OCI-LY7 (cell line): ENCODE results near the gene ENO2. TPM values are rescaled to one million over a fixed set of nuclear protein-coding genes. Genes with fewer than 3 reads are reported as not detected.

Experiments used
- BruUV-seq: library from RNA; stranded (reverse); fragments of 400-500 nt; replicated peaks from 2 replicates; lab custom pipeline; 2021; lab: Mats Ljungman, UMichigan
- CTCF ChIA-PET: fragments of 300-600 bp; sonication (Branson Sonifier 250); formaldehyde crosslinking; loops from one replicate; lab custom pipeline; 2022; ENCODE audit warnings: antibody characterized with exemption; ENCODE audit not compliant: unreplicated experiment; lab: Charles Lee
- POLR2A ChIA-PET: fragments of 300-600 bp; sonication (Branson Sonifier 250); formaldehyde crosslinking; loops from one replicate; lab custom pipeline; 2022; ENCODE audit warnings: antibody characterized with exemption; lab: Charles Lee
- DNase-seq: peaks from one replicate; pipeline ENCODE4 v3.0.0-alpha.2; 2015; ENCODE audit warnings: low spot score
- H2AFZ ChIP-seq: fragments of 200-600 bp; sonication (generic), shearing (Covaris generic); 2 replicates; pipeline ENCODE4 v1.6.1; 2014; ENCODE audit warnings: mild to moderate bottlenecking, antibody characterized with exemption, low read length, moderate library complexity
- H3K27ac ChIP-seq: fragments of 200-600 bp; sonication (generic); 2 replicates; pipeline ENCODE4 v1.5.1; 2014; ENCODE audit warnings: mixed run types, low read depth, mild to moderate bottlenecking, moderate library complexity, low read length, inconsistent platforms; ENCODE audit not compliant: poor library complexity, severe bottlenecking
- H3K36me3 ChIP-seq: fragments of 200-600 bp; sonication (generic); 2 replicates; pipeline ENCODE4 v1.6.1; 2014; ENCODE audit warnings: mild to moderate bottlenecking, antibody characterized with exemption, low read length, moderate library complexity, mixed read lengths; ENCODE audit not compliant: insufficient read depth
- H3K4me1 ChIP-seq: fragments of 200-600 bp; sonication (generic); 2 replicates; pipeline ENCODE4 v1.5.1; 2014; ENCODE audit warnings: mild to moderate bottlenecking, low read length; ENCODE audit not compliant: insufficient read depth, poor library complexity, severe bottlenecking
- H3K4me2 ChIP-seq: fragments of 200-600 bp; sonication (generic); 2 replicates; pipeline ENCODE4 v1.6.1; 2014; ENCODE audit warnings: mild to moderate bottlenecking, low read length
- H3K4me3 ChIP-seq: fragments of 200-600 bp; sonication (generic); 2 replicates; pipeline ENCODE4 v1.5.1; 2014; ENCODE audit warnings: mild to moderate bottlenecking, low read depth, low read length; ENCODE audit not compliant: poor library complexity, severe bottlenecking
- H3K79me2 ChIP-seq: fragments of 200-600 bp; sonication (generic); 2 replicates; pipeline ENCODE4 v1.6.1; 2016; ENCODE audit warnings: low read depth, mild to moderate bottlenecking, low read length, moderate library complexity, mixed read lengths; ENCODE audit not compliant: insufficient read depth
- H3K9me2 ChIP-seq: fragments of 200-600 bp; sonication (generic); 2 replicates; pipeline ENCODE4 v1.6.1; 2016; ENCODE audit warnings: mild to moderate bottlenecking, low read length, mixed read lengths; ENCODE audit not compliant: insufficient read depth
- H3K9me3 ChIP-seq: fragments of 200-600 bp; sonication (generic); 2 replicates; pipeline ENCODE4 v1.6.1; 2014; ENCODE audit warnings: mild to moderate bottlenecking, mixed run types, low read length, mixed read lengths
- H4K20me1 ChIP-seq: fragments of 200-600 bp; sonication (generic); 2 replicates; pipeline ENCODE4 v1.6.1; 2014; ENCODE audit warnings: mild to moderate bottlenecking, antibody characterized with exemption, low read length, moderate library complexity, mixed read lengths; ENCODE audit not compliant: insufficient read depth
- CTCF ChIP-seq: fragments of 200-600 bp; sonication (generic); conservative IDR thresholded peaks from 2 replicates; pipeline ENCODE4 v1.5.1; 2014; ENCODE audit warnings: mild to moderate bottlenecking, antibody characterized with exemption, low read length, moderate library complexity, mixed read lengths
- EZH2phosphoT487 ChIP-seq: fragments of 200-600 bp; sonication (generic); IDR thresholded peaks from 2 replicates; pipeline ENCODE4 v1.6.1; 2018; ENCODE audit warnings: low read depth, borderline replicate concordance, mild to moderate bottlenecking, mixed run types, antibody characterized with exemption, low read length, moderate library complexity, mixed read lengths
- intact Hi-C: fragments of 100-400 bp; cut with micrococcal nuclease; formaldehyde crosslinking; loops from one replicate; pipeline ENCODE4 v1.10.0; 2022; ENCODE audit not compliant: unreplicated experiment
- total RNA-seq, 2 experiments: library from RNA; depleted of rRNA in 1 of 2; stranded (reverse); fragments of >200 nt in 1 of 2; shearing (Covaris generic) in 1 of 2; gene quantifications; 2 replicates each; pipeline ENCODE4 v1.2.3, GENCODE V29; 2014 to 2022

Gene ENO2
- total RNA-seq, 2 experiments from 2014 or later = 24.9 to 89.5 TPM

DNA sequence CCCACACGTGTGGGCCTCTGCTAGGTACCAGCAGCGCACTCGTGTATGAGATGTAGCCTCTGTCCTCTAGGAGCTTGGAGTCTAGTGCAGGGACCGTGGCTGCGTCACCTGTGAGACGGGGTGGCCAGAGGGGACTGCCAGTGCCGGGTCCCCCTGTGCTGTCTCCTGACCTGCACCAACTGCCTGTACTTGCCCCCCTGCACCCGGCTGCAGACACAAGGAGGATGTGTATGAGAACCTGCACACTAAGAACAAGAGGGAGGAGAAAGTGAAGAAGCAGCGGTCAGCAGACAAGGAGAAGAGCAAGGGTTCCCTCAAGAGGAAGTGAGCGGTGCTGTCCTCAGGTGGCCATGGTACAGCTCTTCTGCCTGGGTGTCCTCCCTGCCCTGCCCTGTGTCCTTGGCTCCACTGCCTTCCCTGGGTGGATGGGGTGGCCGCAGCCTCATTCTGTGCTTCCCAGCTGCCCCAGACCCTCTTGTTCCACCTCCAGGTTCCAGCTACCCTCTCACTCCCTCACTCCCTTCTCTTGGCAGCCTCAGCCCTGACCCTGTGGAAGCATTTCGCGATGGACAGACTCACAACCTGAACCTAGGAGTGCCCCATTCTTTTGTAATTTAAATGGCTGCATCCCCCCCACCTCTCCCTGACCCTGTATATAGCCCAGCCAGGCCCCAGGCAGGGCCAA, 46.4 kb downstream of the ENO2 start:
- intact Hi-C loops = loop anchor here (1.0 to 5.0 kb wide), 2 partner anchors 16 to 88 kb away; partner anchors contain the start of genes C12orf57 and SPSB2
- H3K79me2 ChIP-seq = no peaks in the 10 kb centered on the region
- peak overlapping the region; percentile 31 for H3K27ac ChIP-seq
- no peak overlapping the region for H2AFZ ChIP-seq
- peaks cover 21% of the 10 kb centered on the region for H3K36me3 ChIP-seq
- peaks cover 76% of the 10 kb centered on the region for H3K4me1 ChIP-seq
- no peaks in the 10 kb centered on the region for H3K9me2 ChIP-seq
- DNase-seq = peak; percentile 68
- H3K9me3 ChIP-seq = no peaks in the 10 kb centered on the region
- no peak overlapping the region for H3K4me3 ChIP-seq
- TF ChIP-seq CTCF (0 out of 2 replicates have a peak, but pooled peaks have one; percentile 37), EZH2phosphoT487 (no peak)
- ChIA-PET POLR2A (interaction anchor here (0.7 to 9.3 kb wide), 4 partner anchors 9 to 15 kb away, joined by 4 to 155 read pairs (median 15); partner anchors contain the start of genes C12orf57, PHB2, PTPN6 and RNU7-1), CTCF (interaction anchor here (0.9 to 10.6 kb wide), 2 partner anchors 11 to 15 kb away, joined by 3 to 110 read pairs; partner anchors contain the start of genes C12orf57 and RNU7-1)
- no TSS peak for BruUV-seq
- H4K20me1 ChIP-seq = no peaks in the 10 kb centered on the region
- peak overlapping the region; percentile 75 for H3K4me2 ChIP-seq

DNA sequence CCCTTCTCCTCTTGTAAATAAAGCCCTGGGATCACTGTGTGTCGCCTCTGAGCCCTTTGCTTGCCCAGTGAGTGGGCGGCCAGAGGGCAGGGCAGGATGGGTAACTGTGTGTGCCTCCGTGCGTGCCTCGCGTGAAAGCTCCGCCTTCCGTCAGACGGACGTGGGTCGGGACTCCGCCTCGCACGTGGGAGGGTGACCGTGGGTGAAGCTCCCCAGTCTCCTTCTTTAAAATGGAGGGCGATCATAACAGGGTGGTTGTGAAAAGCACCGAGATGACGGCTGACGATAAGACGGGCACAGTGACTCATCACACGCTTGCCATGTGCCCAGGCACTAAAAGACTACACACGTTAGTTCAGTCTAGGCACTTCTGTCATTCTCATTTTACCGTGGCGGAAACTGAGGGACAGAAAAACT, 46.9 kb downstream of the ENO2 start:
- H3K4me3 ChIP-seq = peak overlapping the region; percentile 3
- peak overlapping the region; percentile 39 for H3K27ac ChIP-seq
- ChIA-PET CTCF (interaction anchor here (0.6 to 10.6 kb wide), 3 partner anchors 12 to 16 kb away, joined by 3 to 110 read pairs (median 3); partner anchors contain the start of genes C12orf57 and RNU7-1), POLR2A (interaction anchor here (0.8 to 9.3 kb wide), 4 partner anchors 10 to 679 kb away, joined by 3 to 155 read pairs (median 8); partner anchors contain the start of genes C12orf57, PTPN6 and RNU7-1)
- H3K9me3 ChIP-seq = no peaks in the 10 kb centered on the region
- H3K4me1 ChIP-seq = peaks cover 81% of the 10 kb centered on the region
- no peak for DNase-seq
- H3K9me2 ChIP-seq = no peaks in the 10 kb centered on the region
- no TSS peak for BruUV-seq
- 0 out of 2 replicates have a peak overlapping the region, but pooled peaks have one; percentile 5 for H2AFZ ChIP-seq
- H4K20me1 ChIP-seq = no peaks in the 10 kb centered on the region
- no peaks in the 10 kb centered on the region for H3K79me2 ChIP-seq
- intact Hi-C loops = loop anchor here (5.0 kb wide), 1 partner anchor 89 kb away; the partner anchor contains the start of gene SPSB2
- peaks cover 27% of the 10 kb centered on the region for H3K36me3 ChIP-seq
- peak overlapping the region; percentile 75 for H3K4me2 ChIP-seq
- TF ChIP-seq CTCF (no peak), EZH2phosphoT487 (no peak)
